Uterus (tissue), 2 donors: Measurements from ENCODE around the gene CXCL8.

Experiments
- CTCF ChIP-seq, 4 experiments: fragments of 200-600 bp in 2 of 4; fragments of 450-650 bp in 2 of 4; sonication (generic) in 2 of 4; IDR thresholded peaks; one replicate each; pipeline ENCODE4 v1.5.1; 2016 to 2019; ENCODE audit warnings: antibody characterized with exemption in 4 of 4, mild to moderate bottlenecking in 2 of 4, moderate library complexity in 1 of 4
- POLR2A ChIP-seq, 2 donors: fragments of 450-650 bp; IDR thresholded peaks; one replicate each; pipeline ENCODE4 v1.6.1; 2016; ENCODE audit warnings: antibody characterized with exemption in 2 of 2, mild to moderate bottlenecking in 1 of 2, moderate library complexity in 1 of 2

GRCh38 chr4:73713650-73714049 lies 26.7 kb upstream of the CXCL8 start:
- TF ChIP-seq CTCF (IDR thresholded peaks at IDR 0.05) (no peak), POLR2A (IDR thresholded peaks at IDR 0.05) (no peak)
